PFSK-1 (cell line): Measurements from ENCODE around the gene RNASEH2C.
A peak's percentile ranks its signal among the peaks of the same experiment; 100 is the strongest.

Source experiments
- FOXP2 ChIP-seq: optimal IDR thresholded peaks from 2 replicates; pipeline ENCODE3; 2011; ENCODE audit warnings: borderline replicate concordance, control low read depth, inconsistent platforms; ENCODE audit not compliant: insufficient read depth; ENCODE audit errors: extremely low read length, extremely low read depth
- SIN3A ChIP-seq: IDR thresholded peaks from 2 replicates; pipeline ENCODE4 v1.6.1; 2012; ENCODE audit warnings: mild to moderate bottlenecking, low read length, moderate library complexity, borderline replicate concordance; ENCODE audit not compliant: insufficient read depth
- TAF1 ChIP-seq: IDR thresholded peaks from 2 replicates; pipeline ENCODE4 v1.6.1; 2012; ENCODE audit warnings: low read length, control low read depth, borderline replicate concordance; ENCODE audit not compliant: insufficient read depth

GRCh38 chr11:65698205-65698604 lies 22.4 kb downstream of the RNASEH2C start:
- TF ChIP-seq TAF1 (no peak), SIN3A (no peak), FOXP2 (peak; percentile 91)
